SU-DHL-6 (cell line): ENCODE results near the gene RSPH9.

Experiments
- EZH2phosphoT487 ChIP-seq: fragments of 200-600 bp; sonication (generic), shearing (Covaris generic); conservative IDR thresholded peaks from 2 replicates; pipeline ENCODE4 v1.6.1; 2018; ENCODE audit warnings: mild to moderate bottlenecking, antibody characterized with exemption, low read length, moderate library complexity, mixed read lengths
- TF ChIP-seq, protein P1 (sequence below): fragments of 200-600 bp; sonication (generic); IDR thresholded peaks from one replicate; pipeline ENCODE4 v1.5.1; 2017; ENCODE audit warnings: antibody characterized with exemption, mild to moderate bottlenecking, low read length, moderate library complexity; ENCODE audit not compliant: insufficient read depth, poor library complexity, severe bottlenecking

DNA sequence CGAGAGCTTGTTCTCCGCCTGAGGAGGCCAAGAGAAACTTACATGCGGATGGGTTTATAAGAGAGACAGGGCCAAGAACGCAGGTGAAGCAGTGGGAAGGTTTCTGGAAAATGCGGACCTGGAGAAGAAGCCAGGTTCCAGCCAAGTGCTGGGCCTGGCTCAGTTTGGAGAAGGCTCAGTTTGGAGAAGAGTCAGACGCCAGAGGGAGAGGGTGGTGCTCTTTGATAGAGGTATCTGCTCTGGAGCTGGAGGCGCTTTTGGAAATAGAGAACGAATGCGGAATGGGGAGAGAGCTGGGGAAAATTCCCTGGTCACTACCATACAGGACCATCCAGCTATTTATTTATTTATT, 753 bp downstream of the RSPH9 start:
- TF ChIP-seq, protein P1, sequence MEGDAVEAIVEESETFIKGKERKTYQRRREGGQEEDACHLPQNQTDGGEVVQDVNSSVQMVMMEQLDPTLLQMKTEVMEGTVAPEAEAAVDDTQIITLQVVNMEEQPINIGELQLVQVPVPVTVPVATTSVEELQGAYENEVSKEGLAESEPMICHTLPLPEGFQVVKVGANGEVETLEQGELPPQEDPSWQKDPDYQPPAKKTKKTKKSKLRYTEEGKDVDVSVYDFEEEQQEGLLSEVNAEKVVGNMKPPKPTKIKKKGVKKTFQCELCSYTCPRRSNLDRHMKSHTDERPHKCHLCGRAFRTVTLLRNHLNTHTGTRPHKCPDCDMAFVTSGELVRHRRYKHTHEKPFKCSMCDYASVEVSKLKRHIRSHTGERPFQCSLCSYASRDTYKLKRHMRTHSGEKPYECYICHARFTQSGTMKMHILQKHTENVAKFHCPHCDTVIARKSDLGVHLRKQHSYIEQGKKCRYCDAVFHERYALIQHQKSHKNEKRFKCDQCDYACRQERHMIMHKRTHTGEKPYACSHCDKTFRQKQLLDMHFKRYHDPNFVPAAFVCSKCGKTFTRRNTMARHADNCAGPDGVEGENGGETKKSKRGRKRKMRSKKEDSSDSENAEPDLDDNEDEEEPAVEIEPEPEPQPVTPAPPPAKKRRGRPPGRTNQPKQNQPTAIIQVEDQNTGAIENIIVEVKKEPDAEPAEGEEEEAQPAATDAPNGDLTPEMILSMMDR = no peak
- no peak for TF ChIP-seq EZH2phosphoT487
